Hematopoietic multipotent progenitor cell treated with erythropoietin and hydrocortisone succinate and interleukin-3 and kit ligand, for 17 days (in vitro differentiated cells): ENCODE results near the gene CLN5.
"Not testable (repeated sequence)": the region's sequence is repeated elsewhere in the genome, so short reads cannot be mapped to it uniquely, and the experiment has no call there.

ENCODE experiments used
- DNase-seq: peaks from one replicate; pipeline ENCODE4 v3.0.0-alpha.2; 2015; ENCODE audit warnings: low spot score

CLN5 gene

GRCh38 chr13:76991796-76992547 is at the start of gene CLN5:
Gene CLN5 (plus strand): TSS chr13:76992081. CDS start chr13:76992099, 18 bp downstream.
- DNase-seq: peak; percentile 87

- DNase-seq: no peak
Observed at GRCh38 chr13:76942363-76942762, 49.5 kb upstream of the CLN5 start.

- no peak for DNase-seq
Observed at GRCh38 chr13:76943646-76944045, 48.2 kb upstream of the CLN5 start.

GRCh38 chr13:76944456-76944855 is 47.4 kb upstream of the CLN5 start:
- no peak for DNase-seq

DNA sequence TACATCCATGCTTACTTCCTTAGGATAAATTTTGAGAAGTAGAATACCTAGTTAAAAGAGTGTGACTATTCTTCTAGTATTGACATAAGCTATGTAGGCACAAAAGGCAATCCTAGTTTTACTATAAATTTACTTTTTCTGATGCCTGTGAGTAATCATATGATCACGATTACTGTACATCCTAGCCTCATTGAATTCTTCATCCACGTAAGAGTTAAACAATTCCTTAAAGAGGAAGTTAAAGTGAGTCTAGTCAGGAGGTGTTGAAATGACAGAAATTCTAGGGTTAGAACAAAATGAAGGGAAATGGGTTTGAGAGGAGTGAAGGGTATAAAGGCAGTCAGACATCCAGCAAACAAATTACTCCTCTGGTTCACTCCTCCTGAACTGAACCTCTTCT is 43.7 kb upstream of the CLN5 start, which contains the start of gene ACOD1:
Gene ACOD1 (plus strand): TSS at position 363 of the 400 bp plus-strand sequence. CDS start 48 bp downstream, outside the sequence.
- no peak for DNase-seq

DNA sequence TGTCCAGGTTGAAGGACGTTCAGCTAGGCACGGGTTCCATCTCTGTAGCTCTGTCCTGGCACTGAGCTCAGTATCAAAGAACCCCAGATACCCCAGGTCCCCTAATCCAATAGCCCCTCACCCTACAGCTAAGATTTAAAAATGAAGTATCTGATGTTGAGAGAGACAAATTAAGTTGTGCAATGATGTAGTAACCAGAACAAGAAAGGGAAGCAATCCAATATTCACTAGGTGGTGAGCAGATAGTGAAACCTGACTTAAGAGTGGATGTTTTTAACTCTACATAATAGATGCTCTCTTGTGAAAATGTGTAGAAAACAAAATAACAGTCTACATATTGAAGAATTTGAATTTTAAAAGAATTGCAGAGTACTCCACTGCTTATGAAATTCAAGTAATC is 41.8 kb upstream of the CLN5 start:
- no peak for DNase-seq

- no peak for DNase-seq
Observed at GRCh38 chr13:76953968-76954367, 37.9 kb upstream of the CLN5 start.

- DNase-seq: no peak
Observed at GRCh38 chr13:76954538-76954937, 37.3 kb upstream of the CLN5 start.

GRCh38 chr13:76955193-76955592 is 36.7 kb upstream of the CLN5 start:
- DNase-seq: no peak

- no peak for DNase-seq
Observed at GRCh38 chr13:76955661-76956060, 36.2 kb upstream of the CLN5 start.

DNA sequence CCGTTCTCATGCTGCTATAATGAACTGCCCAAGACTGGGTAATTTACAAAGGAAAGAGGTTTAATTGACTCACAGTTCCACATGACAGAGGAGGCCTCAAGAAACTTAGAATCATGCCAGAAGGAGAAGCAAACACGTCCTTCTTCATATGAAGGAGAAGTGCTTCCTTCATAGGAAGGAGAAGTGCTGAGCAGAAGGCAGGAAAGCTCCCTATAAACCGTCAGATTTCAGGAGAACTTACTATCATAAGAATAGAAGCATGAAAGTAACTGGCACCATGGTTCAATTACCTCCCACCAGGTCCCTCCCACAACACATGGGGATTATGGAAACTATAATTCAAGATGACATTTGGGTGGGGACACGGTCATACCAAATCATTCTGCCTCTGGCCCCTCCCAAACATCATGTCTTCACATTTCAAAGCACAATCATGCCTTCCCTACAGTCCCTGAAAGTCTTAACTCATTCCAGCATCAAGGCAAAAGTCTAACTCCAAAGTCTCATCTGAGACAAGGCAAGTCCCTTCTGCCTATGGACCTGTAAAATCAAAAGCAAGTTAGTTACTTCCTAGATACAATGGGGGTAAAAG is 32.9 kb upstream of the CLN5 start:
- no peak for DNase-seq

- DNase-seq: not testable (repeated sequence)
Observed at GRCh38 chr13:76959734-76960133, 32.1 kb upstream of the CLN5 start.

- DNase-seq: no peak
Observed at GRCh38 chr13:76965759-76966421, 26.0 kb upstream of the CLN5 start.

- no peak for DNase-seq
Observed at GRCh38 chr13:76967031-76967430, 24.9 kb upstream of the CLN5 start.

- DNase-seq: no peak
Observed at GRCh38 chr13:76968041-76968440, 23.8 kb upstream of the CLN5 start.

DNA sequence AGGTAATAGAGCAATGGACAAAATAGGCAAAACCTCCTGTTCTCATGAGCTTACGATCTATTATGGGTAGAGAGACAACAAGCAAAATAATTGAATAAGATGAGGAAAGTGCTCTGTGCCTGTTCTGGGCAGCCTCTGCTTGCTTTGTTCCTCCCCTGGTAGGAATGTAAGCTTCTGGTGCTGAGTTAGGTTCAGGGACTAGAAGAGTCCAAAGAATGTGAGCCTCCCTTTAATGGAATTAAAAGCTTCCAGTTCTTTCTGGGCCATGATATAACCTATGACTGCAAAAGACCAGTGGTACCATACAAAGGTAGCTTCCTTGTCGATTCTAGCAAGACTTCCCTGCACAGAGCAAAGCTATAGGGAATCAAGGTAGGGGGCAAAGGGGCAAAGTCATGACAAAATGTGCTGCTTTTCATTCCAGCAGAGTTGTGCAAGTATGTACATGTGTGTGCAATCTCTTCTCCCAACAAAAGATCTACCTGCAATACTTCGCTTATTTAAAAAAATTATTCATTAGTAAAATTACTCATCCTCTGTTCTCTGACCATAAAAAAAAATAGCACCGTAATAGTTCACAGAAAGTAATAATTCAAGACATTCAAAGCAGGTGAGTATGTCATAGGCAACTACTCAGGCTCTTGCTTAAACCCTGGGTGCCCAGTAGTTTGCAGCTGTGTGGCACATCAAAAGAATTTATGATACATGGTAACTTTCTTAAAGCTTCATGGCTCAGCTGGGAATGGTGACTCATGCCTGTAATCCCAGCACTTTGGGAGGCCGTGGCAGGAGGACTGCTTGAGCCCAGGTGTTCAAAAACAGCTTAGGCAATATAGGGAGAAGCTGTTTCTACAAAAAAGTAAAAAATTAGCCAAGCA is 22.2 kb upstream of the CLN5 start:
- DNase-seq: no peak

DNA sequence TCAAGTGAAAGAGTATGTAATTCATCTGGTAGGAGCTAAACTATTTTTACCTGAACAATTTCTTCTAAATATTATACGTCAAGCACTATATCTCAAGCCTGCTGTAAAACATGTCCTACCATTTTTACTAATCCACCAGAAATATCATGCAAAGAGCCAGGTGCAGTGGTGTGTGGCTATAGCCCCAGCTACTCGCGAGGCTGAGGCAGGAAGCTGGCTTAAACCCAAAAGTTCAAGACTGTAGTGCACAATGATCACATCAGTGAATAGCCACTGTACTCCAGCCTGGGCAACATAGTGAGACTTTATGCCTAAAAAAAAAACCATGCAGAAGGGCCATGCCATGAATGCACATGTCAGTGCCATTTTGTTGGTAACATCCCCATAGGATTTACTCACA is 20.7 kb upstream of the CLN5 start:
- DNase-seq: no peak

DNA sequence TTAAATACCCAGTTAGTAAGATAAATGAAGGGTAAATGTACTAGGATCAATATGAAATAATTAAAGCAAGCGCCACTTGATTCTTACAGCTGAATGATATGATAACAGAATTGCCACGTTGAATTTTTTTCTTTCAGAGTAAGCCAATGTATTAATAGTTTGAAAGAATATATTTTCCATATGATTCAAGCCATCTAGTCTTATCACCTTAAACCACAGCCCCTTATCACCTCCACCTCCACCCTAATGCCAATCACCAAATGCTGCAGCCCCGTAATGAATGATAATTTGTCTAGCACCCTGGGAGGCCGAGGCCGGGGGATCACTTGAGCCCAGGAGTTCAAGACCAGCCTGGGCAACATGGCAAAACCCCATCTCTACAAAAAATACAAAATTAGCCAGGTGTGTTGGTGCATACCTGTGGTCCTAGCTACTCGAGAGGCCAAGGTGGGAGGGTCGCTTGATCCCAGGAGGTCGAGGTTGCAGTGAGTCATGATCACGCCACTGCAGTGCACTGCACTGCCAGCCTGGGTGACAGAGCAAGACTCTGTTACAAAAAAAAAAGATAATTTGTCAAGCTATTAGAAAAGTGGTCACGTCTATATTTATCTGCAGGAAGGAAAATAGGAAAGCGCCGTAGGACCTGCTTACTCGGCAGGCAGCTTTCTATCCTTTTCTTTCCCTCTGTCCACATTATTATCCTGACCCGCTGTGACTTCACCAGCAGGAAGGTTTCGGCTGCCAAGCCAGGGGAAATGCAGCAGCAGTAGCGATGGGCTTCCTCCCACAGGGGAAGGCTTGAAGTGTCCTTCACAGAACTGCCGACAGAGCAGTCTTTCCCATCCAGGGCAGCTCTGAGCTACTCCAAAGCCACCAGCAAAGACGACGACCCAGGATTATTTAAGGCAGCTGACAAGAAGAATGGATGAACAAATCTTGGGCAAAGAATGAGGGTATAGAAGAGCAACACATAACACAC is 19.7 kb upstream of the CLN5 start:
- no peak for DNase-seq

GRCh38 chr13:76973920-76974617 is 17.8 kb upstream of the CLN5 start:
- DNase-seq: no peak

DNA sequence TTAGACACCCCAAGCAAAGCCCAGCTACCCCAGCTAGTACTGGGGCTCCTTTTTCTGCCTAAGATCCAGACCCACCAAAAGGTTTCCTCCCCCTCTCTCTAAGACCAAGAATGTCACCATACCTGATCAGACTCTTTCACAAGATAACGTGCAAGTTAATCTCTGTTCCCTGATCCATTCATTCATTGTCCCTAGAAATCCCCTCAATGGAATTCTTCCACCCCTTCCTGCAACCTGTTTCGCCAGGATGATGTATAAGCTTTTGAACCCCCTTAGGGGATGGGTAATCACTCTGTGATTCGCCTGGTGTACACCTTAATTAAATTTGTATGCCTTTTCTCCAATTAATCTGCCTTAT is 17.3 kb upstream of the CLN5 start:
- no peak for DNase-seq
